Stimulated activated CD4-positive, alpha-beta T cell treated with anti-CD3 and anti-CD28 coated beads, TNF-alpha, amount 100 ng/mL, for 1 hour (primary cell): ENCODE data around the gene ADCY1.

ENCODE experiments used
- DNase-seq, 3 donors: peaks; one replicate each; pipeline ENCODE4 v3.0.0-alpha.2; 2020; ENCODE audit warnings: low read depth in 3 of 3, low spot score in 1 of 3

The ADCY1 gene

DNA sequence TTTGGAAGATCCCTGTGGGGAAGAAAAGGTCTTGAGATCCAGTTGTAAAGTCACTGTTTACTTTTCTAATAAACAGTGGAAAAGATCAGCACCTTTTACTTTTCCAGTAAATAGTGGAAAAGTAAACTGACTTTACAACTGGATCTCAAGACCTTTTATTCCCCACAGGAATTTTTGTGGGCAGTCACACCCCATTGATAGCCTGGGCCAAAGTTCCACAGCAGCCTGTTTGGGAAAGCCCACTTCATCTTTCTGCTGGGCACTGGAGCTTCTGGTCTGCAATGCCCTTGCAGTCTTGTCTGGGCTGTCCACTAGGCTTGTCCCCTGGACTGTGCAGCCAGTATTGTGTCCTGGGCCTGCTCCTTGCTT, 50.2 kb downstream of the ADCY1 start:
- DNase-seq, result no peak

DNA sequence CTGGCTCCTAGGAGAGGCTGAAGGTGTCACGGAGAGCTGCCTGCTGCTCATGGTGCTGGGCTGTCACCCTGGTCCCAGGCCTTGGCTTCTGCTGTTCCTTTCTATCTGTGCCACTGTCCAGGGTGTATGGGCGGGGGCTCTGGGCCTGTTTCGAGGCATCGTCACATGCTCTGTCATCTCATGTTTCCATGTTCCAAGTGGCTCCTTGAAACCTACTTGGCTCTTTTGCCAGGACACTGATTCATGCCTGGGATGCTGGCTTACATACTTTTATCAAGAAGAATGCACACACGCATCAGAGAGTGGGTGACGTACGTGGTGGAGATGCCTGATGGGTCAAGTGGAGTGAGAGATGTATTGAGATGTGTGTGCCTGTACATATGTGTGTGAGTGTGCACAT, 50.9 kb downstream of the ADCY1 start:
- no peak for DNase-seq

- DNase-seq, result no peak
These were observed 51.7 kb downstream of the ADCY1 start for GRCh38 chr7:45625714-45626440.

GRCh38 chr7:45626441-45627430, 52.6 kb downstream of the ADCY1 start:
- DNase-seq, result no peak

DNA sequence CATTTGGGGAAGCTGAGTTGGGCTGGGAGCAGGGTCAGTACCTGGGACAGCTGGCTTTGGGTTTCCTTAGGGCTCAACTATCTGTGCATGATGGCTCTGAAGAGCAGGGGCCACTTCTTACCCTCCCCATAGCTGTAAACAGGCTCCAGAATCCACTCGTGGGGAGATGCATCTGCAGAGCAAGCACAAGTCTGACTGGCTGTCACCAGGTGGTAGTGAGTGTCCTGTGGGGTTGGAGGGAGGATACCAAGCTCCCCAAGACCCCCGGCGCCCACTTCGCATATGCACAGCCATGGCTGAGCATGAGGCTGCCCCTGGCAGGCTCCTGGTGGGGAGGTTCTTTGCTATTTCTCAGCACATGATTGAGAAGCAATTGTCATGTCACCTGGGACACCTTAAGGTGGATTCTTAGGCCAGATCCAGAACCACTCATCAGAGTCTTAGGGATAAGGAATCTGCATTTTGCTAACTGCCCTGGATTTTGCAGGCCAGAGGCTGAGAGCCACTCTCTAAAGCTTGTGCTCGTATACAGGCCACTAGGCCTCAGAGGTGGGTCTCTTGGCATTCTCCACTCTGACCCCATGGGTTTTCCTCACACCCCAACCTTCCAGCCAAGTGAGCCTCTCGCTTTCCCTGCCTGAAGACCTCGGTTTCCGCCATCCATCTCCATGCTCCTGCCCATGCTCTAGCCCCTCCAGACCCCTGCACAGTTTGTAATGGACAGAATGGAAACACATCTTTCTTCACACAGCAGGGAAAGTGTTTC, 53.7 kb downstream of the ADCY1 start:
- DNase-seq, result no peak

- DNase-seq, result no peak
These were observed 57.4 kb downstream of the ADCY1 start for GRCh38 chr7:45631569-45631968.

GRCh38 chr7:45636733-45637132, 62.6 kb downstream of the ADCY1 start:
- DNase-seq, result no peak

- DNase-seq, result no peak
These were observed 64.7 kb downstream of the ADCY1 start for GRCh38 chr7:45638916-45639315.

DNA sequence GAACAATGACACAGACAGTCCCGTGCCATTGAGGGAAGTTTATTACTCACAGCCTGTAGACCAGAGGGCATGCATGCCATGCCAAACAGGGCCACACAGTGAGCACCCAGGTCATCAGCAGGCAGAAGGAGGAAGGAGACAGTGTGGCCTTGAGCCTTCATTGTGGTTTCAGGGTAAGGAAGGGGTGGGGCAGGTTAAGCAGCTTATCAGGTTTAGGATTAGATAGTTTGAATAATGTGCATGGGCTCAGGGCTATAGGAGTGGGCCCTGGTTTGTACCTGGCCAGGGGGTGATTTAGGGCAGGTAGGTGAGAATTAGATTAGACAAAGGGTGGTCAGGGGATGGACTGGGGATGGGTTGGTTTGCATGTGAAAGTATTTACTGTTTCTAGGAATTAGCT, 67.9 kb downstream of the ADCY1 start:
- DNase-seq, result no peak

DNA sequence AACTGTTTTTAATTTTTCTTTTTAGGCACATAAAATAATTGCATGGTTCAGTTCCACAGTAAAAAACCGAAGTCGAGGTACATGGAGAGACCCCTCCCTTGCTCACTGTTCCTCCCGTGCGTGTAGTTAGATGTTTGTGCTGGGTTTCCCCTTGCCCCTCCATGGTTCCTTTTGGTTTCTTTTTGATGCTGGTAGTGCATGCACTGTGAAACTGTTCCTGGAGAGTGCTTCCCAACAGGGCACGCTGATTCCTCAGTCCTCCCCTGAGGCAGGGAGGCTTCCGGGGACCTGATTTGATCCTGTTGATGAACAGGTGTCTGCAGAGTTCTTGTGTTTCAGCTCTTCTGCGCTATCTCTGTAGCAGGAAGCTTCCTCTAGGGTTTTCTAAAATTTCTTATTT, 69.5 kb downstream of the ADCY1 start:
- no peak for DNase-seq

GRCh38 chr7:45644237-45644636, 70.1 kb downstream of the ADCY1 start:
- no peak for DNase-seq

GRCh38 chr7:45645141-45645969, 71.2 kb downstream of the ADCY1 start:
- DNase-seq, result no peak

DNA sequence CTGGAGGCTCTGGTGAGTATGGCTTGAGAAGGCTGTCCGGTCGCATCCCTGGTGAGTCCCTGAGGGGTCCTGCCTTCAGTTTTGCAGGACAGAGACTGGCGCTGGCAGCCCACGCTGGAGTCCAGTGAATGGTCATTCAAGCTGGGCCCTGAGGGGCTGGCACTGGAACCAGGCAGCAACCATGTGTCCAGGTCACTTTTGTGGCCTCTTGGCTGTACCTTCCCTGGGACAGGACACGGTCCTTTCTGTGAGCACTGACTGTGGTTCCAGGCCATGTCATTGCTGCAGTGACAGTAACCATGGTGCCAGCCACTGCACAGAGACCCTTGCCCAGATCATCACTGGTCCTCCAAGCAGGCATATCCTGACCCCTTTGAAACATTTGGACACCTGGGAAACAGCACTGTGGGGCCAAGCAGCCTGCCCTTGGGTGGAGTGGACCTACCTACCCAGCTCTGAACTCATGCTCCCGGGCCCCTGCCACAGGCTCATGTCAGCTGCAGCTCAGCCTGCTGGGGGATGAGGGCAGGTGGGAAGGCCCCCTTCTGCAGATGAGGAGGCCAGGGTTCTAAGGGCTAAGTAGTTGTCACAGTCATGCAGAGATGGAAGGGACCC, 72.1 kb downstream of the ADCY1 start:
- DNase-seq, result no peak

DNA sequence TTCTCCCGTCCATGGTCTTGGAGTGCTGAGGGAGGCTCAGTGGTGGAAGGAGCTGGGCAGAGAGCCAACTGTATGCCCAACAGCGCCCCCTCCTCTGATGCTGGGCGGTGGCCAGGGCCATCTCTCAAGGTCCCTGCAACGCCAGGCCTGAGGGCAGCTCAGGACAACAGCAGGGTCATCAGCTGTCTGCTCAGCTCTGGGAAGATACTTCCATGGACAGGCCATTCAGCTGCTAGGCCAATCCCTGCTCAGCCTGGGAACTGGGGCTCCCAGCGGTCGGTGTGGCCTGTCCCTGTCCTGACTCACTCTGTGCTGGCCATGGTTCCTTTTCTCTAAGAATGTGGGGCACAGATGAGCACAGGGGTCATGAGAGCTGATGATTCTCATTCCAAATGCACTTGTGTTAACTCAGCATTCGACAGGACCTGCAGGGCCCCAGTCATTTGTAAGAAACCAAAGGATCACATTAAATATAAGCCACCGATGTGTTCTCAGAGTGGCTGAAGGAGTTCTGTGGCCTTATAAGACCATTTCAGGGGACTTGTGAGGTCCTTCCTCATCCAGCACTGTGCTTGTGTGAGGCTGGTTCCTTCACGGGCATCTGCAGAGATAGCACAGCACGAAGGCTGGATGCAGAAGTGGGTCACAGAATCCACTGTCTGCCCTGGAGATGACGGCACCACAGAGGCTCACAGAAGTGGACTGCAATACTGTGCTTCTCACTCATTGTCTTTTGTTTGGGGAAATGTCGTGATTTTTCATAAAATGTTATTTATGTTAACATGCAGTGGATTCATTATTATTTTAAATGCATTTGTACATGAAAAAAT, 73.0 kb downstream of the ADCY1 start:
- no peak for DNase-seq

DNA sequence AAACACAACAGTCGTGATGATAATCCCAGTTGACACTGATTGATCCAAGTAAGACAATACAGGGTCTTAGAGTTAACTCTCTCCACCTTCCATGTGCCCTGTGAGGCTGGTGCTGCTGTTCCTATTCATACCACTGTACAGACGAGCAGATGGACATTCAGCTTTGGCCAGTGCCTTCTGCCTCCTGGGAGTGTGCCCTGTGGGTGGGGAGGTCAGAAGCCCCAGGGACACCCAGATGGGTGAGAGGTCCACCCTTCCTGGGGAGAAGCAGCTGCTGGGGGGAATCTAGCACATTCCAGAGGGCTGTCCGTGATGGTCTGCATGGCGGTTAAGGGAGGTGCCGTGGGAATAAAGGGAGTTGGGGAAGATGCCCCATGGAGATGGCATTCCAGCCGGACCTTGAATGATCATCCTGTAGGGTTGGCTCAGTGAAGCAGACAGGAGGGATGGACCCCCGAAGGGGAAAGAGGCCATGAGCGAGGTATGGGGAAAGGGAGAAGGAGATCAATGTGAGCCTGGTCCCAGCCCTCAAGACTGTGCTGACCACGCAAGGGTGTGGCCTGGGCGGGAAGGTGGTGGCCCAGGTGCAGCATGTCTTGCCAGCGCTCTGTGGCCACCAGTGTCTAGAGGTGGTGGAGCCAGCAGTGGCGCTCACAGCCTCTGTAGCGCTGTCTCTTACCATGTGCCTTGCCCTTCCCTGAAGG, 74.0 kb downstream of the ADCY1 start:
- DNase-seq, result no peak

DNA sequence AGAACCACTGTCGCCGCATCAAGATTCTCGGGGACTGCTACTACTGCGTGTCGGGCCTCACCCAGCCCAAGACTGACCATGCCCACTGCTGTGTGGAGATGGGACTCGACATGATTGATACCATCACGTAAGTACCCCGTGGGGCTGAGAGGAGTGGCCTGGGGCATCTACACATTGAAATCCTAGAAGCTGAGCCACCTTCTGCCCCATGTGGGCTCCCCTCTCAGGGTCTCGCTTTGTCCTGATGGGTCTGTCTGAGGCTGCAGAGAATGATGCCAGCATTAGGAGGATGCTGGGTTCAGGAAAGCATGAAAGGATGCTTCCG, 74.5 kb downstream of the ADCY1 start:
- no peak for DNase-seq

DNA sequence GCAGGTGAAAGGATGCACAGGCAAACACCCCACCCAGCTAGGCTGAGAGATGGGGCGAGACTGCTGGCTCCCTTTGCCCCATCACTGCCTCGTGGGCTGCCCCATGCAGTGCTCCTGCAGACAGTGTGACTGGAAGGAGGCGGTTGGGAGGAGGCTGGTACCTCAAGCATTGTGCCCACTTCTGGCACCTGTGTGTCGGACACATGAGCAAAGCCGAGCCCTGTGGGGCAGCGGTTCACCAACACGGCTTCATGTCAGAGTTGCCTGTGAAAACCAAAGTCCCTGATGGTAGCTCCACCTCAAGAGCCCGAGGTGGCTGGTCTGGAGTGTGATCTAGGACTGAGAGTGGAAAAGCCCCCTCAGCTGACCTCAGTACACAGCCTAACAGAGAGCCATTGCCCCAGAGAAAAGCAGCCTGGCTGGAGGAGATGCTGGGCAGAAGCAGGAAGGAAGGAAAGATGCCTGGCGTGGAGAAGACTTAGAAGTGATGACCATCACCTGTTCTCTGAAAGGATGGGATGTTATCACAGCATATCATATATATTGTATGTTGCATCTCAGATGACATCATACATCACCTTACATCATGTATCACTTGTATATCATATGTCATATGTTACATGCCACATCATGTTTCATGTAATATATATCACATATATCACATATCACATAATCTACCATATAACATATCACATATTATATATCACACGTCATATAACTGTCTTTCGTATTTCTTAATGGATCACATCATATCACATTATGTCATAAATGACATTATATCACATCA, 75.6 kb downstream of the ADCY1 start:
- no peak for DNase-seq
